ENCODE measurements around the gene WDFY4. TPM values are rescaled to one million over a fixed set of nuclear protein-coding genes. Genes with fewer than 3 reads are reported as not detected.
A peak's percentile ranks its signal among the peaks of the same experiment; 100 is the strongest.

WDFY4 gene
- total RNA-seq, 6 experiments from 2014 or later = not detected

- H3K27me3 Mint-ChIP-seq (ENCODE audit: insufficient read depth) = peaks cover 57% of the 10 kb centered on the region
- no peak overlapping the region for H3K27ac Mint-ChIP-seq
- DNase-seq = no peak
- no peaks in the 10 kb centered on the region for H3K36me3 Mint-ChIP-seq (ENCODE audit: low read depth)
- TF ChIP-seq, protein P1, sequence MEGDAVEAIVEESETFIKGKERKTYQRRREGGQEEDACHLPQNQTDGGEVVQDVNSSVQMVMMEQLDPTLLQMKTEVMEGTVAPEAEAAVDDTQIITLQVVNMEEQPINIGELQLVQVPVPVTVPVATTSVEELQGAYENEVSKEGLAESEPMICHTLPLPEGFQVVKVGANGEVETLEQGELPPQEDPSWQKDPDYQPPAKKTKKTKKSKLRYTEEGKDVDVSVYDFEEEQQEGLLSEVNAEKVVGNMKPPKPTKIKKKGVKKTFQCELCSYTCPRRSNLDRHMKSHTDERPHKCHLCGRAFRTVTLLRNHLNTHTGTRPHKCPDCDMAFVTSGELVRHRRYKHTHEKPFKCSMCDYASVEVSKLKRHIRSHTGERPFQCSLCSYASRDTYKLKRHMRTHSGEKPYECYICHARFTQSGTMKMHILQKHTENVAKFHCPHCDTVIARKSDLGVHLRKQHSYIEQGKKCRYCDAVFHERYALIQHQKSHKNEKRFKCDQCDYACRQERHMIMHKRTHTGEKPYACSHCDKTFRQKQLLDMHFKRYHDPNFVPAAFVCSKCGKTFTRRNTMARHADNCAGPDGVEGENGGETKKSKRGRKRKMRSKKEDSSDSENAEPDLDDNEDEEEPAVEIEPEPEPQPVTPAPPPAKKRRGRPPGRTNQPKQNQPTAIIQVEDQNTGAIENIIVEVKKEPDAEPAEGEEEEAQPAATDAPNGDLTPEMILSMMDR (IDR thresholded peaks at IDR 0.05) = no peak
- no peak overlapping the region for H3K4me3 Mint-ChIP-seq
- H3K9me3 Mint-ChIP-seq = no peaks in the 10 kb centered on the region
- no peaks in the 10 kb centered on the region for H3K4me1 Mint-ChIP-seq (ENCODE audit: low read depth)
These were observed 14.4 kb downstream of the WDFY4 start for GRCh38 chr10:48699011-48699627.

DNA sequence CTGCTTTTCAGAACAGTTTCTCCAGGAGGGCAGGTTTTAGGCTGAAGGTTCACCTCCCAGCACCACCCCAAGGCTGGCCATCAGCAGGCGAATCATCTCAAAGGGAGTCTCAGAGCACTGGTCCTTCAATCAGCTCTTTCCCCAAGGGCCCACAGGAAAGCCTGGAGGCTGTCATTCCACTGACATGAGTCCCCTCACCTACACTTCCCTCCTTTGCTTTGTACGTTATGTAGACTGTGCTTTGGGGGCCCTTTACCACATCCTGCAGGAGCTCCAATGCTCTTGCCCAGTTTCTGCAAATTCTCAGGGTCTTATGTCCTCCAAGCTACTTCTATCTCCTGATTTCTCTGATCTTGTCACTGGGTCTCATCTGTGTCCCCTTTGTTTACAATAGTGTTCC lies 15.4 kb downstream of the WDFY4 start:
- Mint-ChIP-seq H3K27ac (no peak overlapping the region), H3K9me3 (no peaks in the 10 kb centered on the region), H3K27me3 (ENCODE audit: insufficient read depth) (peaks cover 59% of the 10 kb centered on the region), H3K36me3 (ENCODE audit: low read depth) (no peaks in the 10 kb centered on the region), H3K4me1 (ENCODE audit: low read depth) (no peaks in the 10 kb centered on the region), H3K4me3 (no peak overlapping the region)
- no peak for DNase-seq
- TF ChIP-seq, protein P1 (IDR thresholded peaks at IDR 0.05) = no peak

DNA sequence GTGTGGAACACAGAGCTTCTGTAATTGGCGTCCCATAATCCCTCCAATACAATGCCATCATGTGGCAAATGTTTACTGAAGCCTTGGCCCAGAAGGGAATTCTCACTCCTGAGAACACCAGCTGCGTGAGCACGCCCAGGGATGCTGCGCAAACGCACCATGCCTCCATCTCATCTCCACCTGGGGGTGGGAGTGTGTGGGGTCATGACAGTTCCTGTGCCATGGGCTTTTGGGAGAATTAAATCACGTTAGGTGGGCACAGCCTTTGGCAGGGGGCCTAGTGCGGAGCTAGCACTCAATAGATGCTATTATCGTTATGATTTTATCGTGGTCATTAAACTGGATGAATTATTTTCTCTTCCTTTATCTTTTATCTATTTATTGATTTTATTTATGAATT lies 15.8 kb downstream of the WDFY4 start:
- Mint-ChIP-seq H3K27me3 (ENCODE audit: insufficient read depth) (peaks cover 59% of the 10 kb centered on the region), H3K4me3 (no peak overlapping the region), H3K4me1 (ENCODE audit: low read depth) (no peaks in the 10 kb centered on the region), H3K36me3 (ENCODE audit: low read depth) (no peaks in the 10 kb centered on the region), H3K9me3 (no peaks in the 10 kb centered on the region), H3K27ac (no peak overlapping the region)
- TF ChIP-seq, protein P1 (IDR thresholded peaks at IDR 0.05) = no peak
- no peak for DNase-seq

DNA sequence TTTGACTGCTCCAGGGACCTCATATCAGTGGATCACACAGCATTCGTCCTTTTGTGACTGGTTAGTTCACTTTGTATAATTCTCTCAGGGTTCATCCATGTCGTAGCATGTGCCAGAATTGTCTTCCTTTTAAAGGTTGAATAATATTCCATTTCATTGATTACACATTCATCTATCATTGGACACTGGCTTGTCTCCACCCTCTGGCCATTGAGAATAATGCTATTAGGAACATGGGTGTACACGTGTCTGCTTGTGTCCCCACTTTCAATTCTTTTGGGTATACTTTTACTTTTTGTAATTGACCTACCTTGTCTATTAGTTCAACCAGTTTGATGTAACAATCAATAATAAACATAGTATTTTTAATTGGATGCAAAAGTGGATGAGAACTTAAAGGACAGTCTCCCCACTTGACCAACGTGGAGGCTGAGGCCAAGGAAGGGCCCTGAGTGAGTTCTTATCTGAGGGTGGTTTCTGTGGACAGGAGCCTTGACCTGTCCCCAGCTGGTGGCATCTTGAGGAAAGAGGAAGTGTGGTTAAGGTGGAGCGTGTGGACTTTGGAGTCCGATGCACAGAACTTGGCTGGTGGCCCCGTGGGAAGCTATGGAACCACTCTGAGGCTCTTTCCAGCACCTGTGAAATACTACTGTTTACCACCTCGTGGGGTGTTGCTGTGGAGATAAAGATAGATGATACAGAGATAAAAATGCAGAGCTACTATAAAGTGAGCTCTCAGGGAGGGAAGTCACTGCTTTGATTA lies 16.6 kb downstream of the WDFY4 start:
- DNase-seq = no peak
- Mint-ChIP-seq H3K36me3 (ENCODE audit: low read depth) (no peaks in the 10 kb centered on the region), H3K27ac (no peak overlapping the region), H3K4me3 (no peak overlapping the region), H3K9me3 (no peaks in the 10 kb centered on the region), H3K27me3 (ENCODE audit: insufficient read depth) (peaks cover 60% of the 10 kb centered on the region), H3K4me1 (ENCODE audit: low read depth) (no peaks in the 10 kb centered on the region)
- TF ChIP-seq, protein P1 (IDR thresholded peaks at IDR 0.05) = peak; percentile 27

DNA sequence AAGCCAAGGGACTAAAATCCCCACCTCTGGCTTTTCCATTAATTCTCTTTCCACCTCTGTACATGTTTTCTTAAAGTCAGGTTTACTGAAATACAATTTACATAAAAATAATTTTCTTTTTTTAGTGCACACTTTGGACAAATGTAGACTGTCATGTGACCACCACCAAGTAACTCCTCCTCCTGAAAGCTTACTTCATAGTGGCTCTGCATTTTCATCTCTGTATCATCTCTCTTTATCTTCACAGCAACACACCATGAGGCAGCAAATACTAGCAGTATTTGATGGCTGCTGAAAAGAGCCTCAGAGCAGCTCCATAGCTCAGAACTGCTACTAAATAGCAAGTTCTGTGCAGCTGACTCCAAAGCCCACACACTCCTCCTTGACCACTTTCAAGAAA lies 17.3 kb downstream of the WDFY4 start:
- no peaks in the 10 kb centered on the region for H3K36me3 Mint-ChIP-seq (ENCODE audit: low read depth)
- no peaks in the 10 kb centered on the region for H3K4me1 Mint-ChIP-seq (ENCODE audit: low read depth)
- peaks cover 57% of the 10 kb centered on the region for H3K27me3 Mint-ChIP-seq (ENCODE audit: insufficient read depth)
- no peak overlapping the region for H3K4me3 Mint-ChIP-seq
- TF ChIP-seq, protein P1 (IDR thresholded peaks at IDR 0.05) = no peak
- no peak overlapping the region for H3K27ac Mint-ChIP-seq
- no peak for DNase-seq
- no peaks in the 10 kb centered on the region for H3K9me3 Mint-ChIP-seq
